ENCODE results near the gene CCT3. TPM values are rescaled to one million over a fixed set of nuclear protein-coding genes. Genes with fewer than 3 reads are reported as not detected.
"Not testable (repeated sequence)": the region's sequence is repeated elsewhere in the genome, so short reads cannot be mapped to it uniquely, and the experiment has no call there.

The CCT3 gene
- total RNA-seq, 1 experiment from 2014 or later, result 520 TPM

DNA sequence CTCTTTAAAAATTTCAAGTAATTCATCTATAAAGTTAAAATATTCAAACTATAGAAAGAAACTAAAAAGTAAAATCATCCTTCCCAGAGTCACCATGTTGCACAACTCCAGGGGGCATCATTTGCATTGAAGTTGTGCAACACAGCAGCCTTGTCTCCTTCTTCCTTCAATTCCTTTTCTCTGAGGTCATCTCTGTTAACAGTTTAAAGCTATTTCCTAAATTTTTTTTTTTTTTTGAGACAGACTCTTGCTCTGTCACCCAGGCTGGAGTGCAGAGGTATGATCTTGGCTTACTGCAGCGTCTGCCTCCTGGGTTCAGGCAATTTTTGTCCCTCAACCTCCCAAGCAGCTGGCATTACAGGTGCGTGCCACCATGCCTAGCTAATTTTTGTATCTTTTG, 38.1 kb upstream of the CCT3 start:
- Histone ChIP-seq H3K4me3 (no peak overlapping the region), H3K4me1 (replicated peaks) (no peaks in the 10 kb centered on the region), H3K9me3 (replicated peaks) (no peaks in the 10 kb centered on the region), H3K27ac (no peak overlapping the region), H3K27me3 (replicated peaks) (peaks cover 10% of the 10 kb centered on the region), H3K36me3 (no peaks in the 10 kb centered on the region)
- no peak for DNase-seq (ENCODE audit: low read depth in 1 of 2, low spot score in 2 of 2)

DNA sequence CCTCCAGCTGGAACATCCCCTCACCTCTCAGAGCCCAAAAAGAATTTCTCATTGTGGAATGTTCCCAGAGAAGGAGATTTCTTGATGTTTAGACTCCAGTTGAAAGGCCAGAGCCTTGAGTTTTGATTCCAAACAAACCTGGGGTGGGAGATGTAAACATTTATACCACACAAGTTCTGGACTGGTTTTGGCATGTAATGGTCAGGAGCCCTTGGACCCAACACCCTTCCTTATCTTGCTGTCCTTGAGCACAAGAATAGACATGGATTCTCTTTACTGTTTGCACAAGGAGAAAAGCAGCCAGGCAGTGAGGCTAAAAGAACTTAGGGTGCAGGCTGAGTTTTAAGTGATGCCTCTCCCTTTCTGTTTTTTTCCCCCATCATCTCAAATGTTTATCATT, 35.5 kb upstream of the CCT3 start:
- H3K36me3 ChIP-seq, result no peaks in the 10 kb centered on the region
- peaks cover 6% of the 10 kb centered on the region; the same call in 1 of the 2 replicates for H3K4me1 ChIP-seq (replicated peaks)
- peaks cover 25% of the 10 kb centered on the region for H3K27me3 ChIP-seq (replicated peaks)
- no peak overlapping the region for H3K4me3 ChIP-seq
- no peak for DNase-seq (ENCODE audit: low read depth in 1 of 2, low spot score in 2 of 2)
- no peaks in the 10 kb centered on the region for H3K9me3 ChIP-seq (replicated peaks)
- no peak overlapping the region for H3K27ac ChIP-seq

DNA sequence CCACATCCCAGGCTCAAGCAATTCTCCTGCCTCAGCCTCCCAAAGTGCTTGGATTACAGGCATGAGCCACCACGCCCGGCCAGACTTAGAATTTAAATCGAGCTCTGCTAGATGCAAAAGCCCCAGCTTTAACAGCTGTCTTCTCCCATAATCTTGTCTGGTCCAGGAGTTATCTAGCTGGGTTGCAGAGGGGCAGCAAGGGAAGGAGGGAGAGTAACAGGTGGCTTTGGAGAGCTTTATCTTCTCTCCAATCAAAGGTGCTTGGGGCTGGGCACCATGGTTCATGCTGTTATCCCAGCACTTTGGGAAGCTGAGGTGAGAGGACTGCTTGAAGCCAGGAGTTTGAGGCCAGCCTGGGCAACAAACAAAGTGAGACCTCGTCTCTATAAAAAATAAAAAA, 34.8 kb upstream of the CCT3 start:
- Histone ChIP-seq H3K27ac (no peak overlapping the region), H3K4me1 (replicated peaks) (peaks cover 6% of the 10 kb centered on the region; the same call in 1 of the 2 replicates), H3K36me3 (no peaks in the 10 kb centered on the region), H3K27me3 (replicated peaks) (peaks cover 32% of the 10 kb centered on the region), H3K9me3 (replicated peaks) (no peaks in the 10 kb centered on the region), H3K4me3 (no peak overlapping the region)
- DNase-seq (ENCODE audit: low read depth in 1 of 2, low spot score in 2 of 2), result no peak

DNA sequence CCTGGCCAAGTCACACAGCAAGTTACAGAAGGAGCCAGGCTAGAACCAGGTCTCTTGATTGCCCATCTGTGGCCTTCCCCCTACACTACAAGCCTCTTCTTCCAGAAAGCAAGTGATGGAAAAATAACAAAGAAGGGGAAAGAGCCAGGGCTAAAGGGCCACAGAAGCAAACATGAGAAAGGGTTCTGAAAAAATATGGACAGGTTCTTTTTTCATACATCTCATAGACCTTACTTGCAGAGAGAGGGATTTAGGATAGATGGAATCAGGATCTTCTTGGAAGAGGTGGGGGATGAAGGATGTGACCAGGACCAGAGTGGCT, 34.1 kb upstream of the CCT3 start:
- H3K36me3 ChIP-seq, result no peaks in the 10 kb centered on the region
- H3K9me3 ChIP-seq (replicated peaks), result no peaks in the 10 kb centered on the region
- H3K4me1 ChIP-seq (replicated peaks), result peaks cover 6% of the 10 kb centered on the region; the same call in 1 of the 2 replicates
- H3K4me3 ChIP-seq, result no peak overlapping the region
- H3K27me3 ChIP-seq (replicated peaks), result peaks cover 33% of the 10 kb centered on the region
- no peak for DNase-seq (ENCODE audit: low read depth in 1 of 2, low spot score in 2 of 2)
- no peak overlapping the region for H3K27ac ChIP-seq

DNA sequence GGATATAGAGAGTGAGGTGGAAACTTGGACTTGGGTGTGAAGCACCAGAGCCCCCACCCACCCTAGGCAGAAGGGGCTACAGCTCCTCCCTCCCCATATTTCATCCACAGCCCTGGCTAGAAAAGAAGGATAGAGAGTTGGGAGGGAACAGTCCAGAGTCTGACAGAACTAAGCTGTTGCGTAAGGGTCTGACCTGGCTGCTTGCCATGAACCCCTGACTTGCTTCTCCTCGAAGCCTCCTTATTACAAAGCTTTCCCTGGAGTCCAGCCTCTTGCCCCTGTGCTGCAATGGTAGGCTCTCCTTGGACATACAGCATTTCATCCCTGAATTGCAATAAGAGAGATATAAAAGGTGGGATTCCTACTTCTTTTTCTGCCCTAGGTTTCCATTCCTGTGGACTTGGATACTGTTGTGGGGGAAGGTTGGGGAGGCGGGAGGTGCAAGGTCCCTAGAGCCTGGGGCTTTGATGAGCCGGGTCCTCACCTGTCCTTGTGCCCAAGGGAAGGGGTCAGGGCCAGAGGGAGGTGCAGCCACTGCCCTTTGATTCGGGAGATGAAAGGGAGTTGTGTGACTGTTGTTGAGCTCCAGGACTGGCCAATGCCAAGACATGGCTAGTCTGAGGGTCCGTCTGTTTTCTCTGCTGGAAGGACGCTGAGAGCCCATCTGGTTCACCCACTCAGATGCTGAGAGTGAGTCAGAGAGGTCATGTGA, 33.6 kb upstream of the CCT3 start:
- Histone ChIP-seq H3K4me3 (no peak overlapping the region), H3K36me3 (no peaks in the 10 kb centered on the region), H3K4me1 (replicated peaks) (peaks cover 6% of the 10 kb centered on the region; the same call in 1 of the 2 replicates), H3K27me3 (replicated peaks) (peaks cover 33% of the 10 kb centered on the region), H3K9me3 (replicated peaks) (no peaks in the 10 kb centered on the region), H3K27ac (no peak overlapping the region)
- DNase-seq (ENCODE audit: low read depth in 1 of 2, low spot score in 2 of 2), result no peak

DNA sequence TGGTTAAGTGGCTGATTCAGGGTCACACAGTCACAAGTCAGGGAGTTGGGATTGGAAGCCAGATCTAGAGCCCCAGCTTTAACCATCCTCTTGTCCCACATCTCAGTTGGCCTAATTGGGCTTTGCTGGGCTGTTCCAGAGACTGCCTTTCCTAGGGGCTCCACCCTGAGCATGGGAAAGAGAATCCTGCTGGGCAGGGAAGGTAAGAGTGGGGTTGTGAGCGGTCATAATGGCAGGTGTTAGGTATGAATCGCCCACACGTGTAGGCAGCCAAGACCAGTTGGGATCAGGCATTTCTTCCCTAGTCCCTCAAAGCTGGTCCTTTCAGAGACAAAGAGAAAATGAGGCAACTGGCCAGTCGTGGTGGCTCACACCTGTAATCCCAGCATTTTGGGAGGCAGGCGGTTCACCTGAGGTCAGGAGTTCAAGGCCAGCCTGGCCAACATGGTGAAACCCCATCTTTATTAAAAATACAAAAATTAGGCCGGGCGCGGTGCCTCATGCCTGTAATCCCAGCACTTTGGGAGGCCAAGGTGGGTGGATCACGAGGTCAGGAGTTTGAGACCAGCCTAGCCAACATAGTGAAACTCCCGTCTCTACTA, 31.7 kb upstream of the CCT3 start:
- H3K36me3 ChIP-seq; DNase-seq (ENCODE audit: low read depth in 1 of 2, low spot score in 2 of 2); H3K4me3 ChIP-seq; H3K27ac ChIP-seq; H3K9me3 ChIP-seq (replicated peaks); H3K4me1 ChIP-seq (replicated peaks): not testable (repeated sequence)
- H3K27me3 ChIP-seq (replicated peaks), result peaks cover 37% of the 10 kb centered on the region

DNA sequence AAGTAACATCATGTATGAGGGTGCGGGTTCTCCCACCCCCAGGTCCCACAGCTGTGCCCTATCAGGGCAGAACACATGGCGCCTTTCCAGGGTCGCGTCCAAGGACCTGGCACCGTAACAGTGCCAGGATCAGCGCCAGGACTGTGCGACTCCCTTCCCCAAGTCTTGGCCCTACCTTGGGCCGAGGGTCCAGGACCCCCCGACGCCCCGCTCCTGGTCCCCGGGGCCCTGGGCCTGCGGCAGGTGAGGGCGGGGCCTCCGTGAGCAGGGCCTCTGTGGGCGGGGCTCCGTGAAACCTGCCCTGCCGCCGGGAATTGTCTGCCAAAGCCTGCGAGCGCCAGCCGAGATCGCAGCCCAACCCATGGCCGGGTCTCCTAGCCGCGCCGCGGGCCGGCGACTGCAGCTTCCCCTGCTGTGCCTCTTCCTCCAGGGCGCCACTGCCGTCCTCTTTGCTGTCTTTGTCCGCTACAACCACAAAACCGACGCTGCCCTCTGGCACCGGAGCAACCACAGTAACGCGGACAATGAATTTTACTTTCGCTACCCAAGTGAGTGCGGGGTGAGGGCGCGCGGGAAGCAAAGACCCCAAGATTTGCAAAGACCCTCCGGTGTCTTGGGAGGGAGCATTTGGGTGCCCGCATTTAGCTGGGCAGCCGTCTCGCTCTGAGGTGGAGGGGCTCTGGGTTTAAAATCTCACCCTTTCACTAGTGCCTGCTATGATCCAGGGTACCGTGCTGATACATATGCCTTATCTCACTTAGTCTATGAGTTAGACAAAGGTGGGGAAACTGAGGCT, 31.0 kb upstream of the CCT3 start, which contains the start of gene RHBG:
Gene RHBG (plus strand): TSS at position 323 of the 796 bp plus-strand sequence. CDS start 39 bp downstream, at position 362.
- no peaks in the 10 kb centered on the region for H3K9me3 ChIP-seq (replicated peaks)
- H3K27me3 ChIP-seq (replicated peaks), result peaks cover 42% of the 10 kb centered on the region
- H3K4me3 ChIP-seq, result peak within 1 kb of the TSS; percentile 9; the same call in 1 of the 2 replicates
- no peak for DNase-seq (ENCODE audit: low read depth in 1 of 2, low spot score in 2 of 2)
- H3K4me1 ChIP-seq (replicated peaks), result peaks cover 6% of the 10 kb centered on the region; the same call in 1 of the 2 replicates
- no peaks in the 10 kb centered on the region for H3K36me3 ChIP-seq
- H3K27ac ChIP-seq, result no peak within 1 kb of the TSS

DNA sequence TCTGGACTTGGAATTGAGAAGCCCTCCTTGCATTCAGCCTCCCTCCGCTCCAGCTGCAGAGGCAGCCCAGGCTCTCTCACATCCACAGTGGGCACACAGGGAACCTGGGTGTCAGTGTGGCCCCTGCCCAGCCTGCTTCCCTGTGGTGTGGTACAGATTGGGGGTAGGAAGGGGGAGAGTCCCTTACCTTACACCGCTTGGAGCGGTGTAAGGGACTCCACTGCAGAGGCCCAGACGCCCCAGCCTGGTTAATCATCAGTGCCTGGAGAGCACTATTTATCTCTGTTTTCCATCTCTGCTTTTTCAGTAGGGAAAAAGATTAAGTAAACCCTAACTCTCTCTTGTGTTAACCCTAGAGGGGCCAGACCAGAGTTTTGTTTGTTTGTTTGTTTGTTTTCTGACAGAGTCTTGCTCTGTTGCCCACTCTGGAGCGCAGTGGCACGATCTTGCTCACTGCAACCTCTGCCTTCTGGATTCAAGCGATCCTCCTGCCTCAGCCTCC, 30.1 kb upstream of the CCT3 start:
- Histone ChIP-seq H3K36me3 (no peaks in the 10 kb centered on the region), H3K4me1 (replicated peaks) (peaks cover 6% of the 10 kb centered on the region; the same call in 1 of the 2 replicates), H3K9me3 (replicated peaks) (no peaks in the 10 kb centered on the region), H3K4me3 (no peak overlapping the region), H3K27me3 (replicated peaks) (peaks cover 39% of the 10 kb centered on the region), H3K27ac (no peak overlapping the region)
- no peak for DNase-seq (ENCODE audit: low read depth in 1 of 2, low spot score in 2 of 2)

DNA sequence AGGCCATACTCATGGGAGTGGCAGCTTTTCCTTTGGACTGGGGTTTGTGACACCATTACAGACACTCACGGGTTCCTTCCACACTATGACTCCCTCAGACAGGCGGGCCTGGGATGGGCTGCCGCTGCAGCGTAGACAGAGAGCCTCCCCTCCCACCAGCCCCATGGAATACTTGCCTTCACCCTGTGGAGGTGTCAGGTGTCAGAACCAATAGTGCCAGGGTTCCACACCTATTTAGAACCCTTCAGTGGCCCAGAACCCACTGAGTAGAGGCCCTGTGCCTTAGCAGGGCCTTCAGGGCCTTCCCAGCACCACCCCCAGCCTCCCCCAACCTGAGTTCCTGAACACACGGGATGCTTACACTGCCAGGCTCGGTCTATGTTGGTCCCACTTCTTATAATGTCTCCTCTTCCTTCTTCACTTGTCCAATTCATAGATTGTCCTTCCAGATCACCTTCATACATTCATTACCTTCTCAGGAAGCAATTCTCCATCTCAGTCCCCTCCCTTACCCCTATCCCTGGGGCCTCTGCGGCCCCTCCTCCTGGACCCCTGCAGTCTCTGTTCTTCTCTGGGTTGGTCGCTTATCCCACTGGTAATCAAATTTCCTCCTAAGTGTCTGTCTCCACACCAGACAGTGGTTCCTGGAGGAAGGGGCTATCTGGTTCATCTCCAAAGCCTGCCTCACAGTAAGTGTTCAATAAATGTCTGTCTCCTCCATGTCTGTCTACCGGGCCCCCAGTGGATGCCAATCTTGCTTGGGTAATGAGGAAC, 29.5 kb upstream of the CCT3 start:
- Histone ChIP-seq H3K4me1 (replicated peaks) (peaks cover 6% of the 10 kb centered on the region; the same call in 1 of the 2 replicates), H3K27ac (no peak overlapping the region), H3K36me3 (no peaks in the 10 kb centered on the region), H3K27me3 (replicated peaks) (peaks cover 39% of the 10 kb centered on the region), H3K4me3 (no peak overlapping the region), H3K9me3 (replicated peaks) (no peaks in the 10 kb centered on the region)
- no peak for DNase-seq (ENCODE audit: low read depth in 1 of 2, low spot score in 2 of 2)

DNA sequence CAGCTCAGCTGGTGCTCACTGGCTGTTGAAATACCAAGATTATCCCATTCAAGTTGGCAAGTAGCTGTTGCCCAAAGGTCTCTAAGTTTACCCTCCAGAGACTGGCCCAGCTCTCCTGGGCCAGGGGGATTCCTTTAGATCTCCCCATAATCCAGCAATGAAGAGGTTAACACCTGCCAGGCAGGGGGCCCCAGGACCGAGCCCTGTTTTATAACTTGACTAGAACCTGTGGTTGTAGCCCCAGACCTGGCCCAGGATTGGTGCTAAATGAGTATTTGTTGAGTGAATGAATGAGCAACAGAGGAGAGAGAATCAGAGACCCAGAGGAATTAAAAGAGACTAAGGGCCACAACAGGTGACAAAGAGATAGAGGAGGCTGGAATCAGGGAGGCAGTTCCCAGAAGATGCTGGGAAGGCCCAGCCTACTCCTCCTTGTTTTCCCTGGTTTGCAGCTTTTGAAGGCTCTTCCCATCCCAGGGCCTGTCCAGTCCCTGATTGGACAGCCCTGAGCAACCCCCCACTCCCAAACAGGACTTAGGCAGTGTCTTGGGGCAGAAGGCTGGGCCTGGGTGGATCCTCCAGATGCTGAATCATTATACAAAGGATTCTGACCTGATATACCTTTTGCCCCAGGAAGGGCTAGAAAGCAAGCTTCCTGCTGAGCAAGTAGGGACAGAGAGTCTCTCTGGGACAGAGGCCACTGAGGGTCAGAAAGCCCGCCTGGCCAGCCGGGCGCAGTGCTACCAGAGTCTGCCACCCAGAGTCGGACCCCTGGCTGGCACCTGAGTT, 28.5 kb upstream of the CCT3 start:
- Histone ChIP-seq H3K27me3 (replicated peaks) (peaks cover 34% of the 10 kb centered on the region), H3K27ac (no peak overlapping the region), H3K36me3 (no peaks in the 10 kb centered on the region), H3K9me3 (replicated peaks) (no peaks in the 10 kb centered on the region), H3K4me1 (replicated peaks) (peaks cover 6% of the 10 kb centered on the region; the same call in 1 of the 2 replicates), H3K4me3 (no peak overlapping the region)
- no peak for DNase-seq (ENCODE audit: low read depth in 1 of 2, low spot score in 2 of 2)

DNA sequence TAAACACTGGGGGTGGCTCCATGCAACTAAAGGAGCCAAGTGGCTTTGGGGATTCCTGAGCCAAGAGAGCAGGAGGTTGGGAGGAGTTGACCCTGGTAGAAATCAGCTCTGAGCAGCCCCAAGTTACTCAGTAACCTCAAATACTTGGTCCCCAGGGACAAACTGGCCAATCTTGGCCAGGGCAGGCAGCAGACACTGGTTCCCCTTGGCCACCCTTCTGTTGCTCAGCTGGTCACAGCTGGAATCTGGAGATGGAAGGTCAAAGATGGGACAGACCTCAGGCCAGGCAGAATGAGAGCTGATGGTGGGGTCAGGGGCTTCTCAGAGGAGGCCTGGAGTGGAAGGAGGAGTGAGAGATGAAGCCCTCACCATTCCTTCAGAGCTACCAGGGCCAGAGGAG, 27.7 kb upstream of the CCT3 start:
- peaks cover 6% of the 10 kb centered on the region; the same call in 1 of the 2 replicates for H3K4me1 ChIP-seq (replicated peaks)
- no peaks in the 10 kb centered on the region for H3K36me3 ChIP-seq
- no peak overlapping the region for H3K4me3 ChIP-seq
- no peaks in the 10 kb centered on the region for H3K9me3 ChIP-seq (replicated peaks)
- peaks cover 34% of the 10 kb centered on the region for H3K27me3 ChIP-seq (replicated peaks)
- DNase-seq (ENCODE audit: low read depth in 1 of 2, low spot score in 2 of 2), result no peak
- no peak overlapping the region for H3K27ac ChIP-seq

DNA sequence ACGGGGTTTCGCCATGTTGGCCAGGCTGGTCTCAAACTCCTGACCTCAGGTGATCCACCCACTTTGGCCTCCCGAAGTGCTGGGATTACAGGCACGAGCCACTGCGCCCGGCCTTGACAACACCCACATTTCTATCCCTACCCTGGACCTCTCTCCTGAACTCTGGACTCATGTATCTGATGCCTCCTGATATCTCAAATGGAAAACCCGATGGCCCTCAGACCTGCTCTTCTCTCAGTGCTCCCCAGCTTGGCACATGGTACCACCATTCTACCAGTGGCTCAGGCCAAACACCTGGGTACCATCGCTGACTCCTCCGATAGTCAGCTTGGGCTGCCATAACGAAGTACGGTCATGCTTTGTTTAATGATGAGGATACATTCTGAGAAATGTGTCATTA, 22.4 kb upstream of the CCT3 start:
- Histone ChIP-seq H3K27me3 (replicated peaks) (peaks cover 47% of the 10 kb centered on the region), H3K4me3 (no peak overlapping the region), H3K27ac (no peak overlapping the region), H3K4me1 (replicated peaks) (no peaks in the 10 kb centered on the region), H3K9me3 (replicated peaks) (no peaks in the 10 kb centered on the region), H3K36me3 (no peaks in the 10 kb centered on the region)
- DNase-seq (ENCODE audit: low read depth in 1 of 2, low spot score in 2 of 2), result no peak

DNA sequence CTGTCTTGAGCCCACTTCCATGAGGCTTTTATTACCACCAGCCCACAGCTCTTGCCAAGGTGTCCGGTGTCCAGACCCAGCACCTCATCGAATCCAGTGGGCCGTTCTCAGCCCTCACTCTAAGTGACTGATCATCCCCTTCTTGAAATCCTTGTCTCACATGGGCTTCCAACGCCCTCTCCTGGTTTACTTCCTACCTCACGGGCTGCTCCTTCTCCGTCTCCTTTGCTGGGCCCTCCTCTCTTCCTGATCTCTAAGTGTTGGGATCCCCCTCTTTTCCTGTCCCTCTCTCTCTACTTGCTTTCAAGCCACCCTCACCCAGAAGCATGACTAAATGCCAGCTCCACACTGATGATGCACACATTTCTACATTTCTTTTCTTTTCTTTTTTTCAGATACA, 21.9 kb upstream of the CCT3 start:
- no peak for DNase-seq (ENCODE audit: low read depth in 1 of 2, low spot score in 2 of 2)
- H3K27ac ChIP-seq, result no peak overlapping the region
- H3K4me3 ChIP-seq, result no peak overlapping the region
- H3K4me1 ChIP-seq (replicated peaks), result no peaks in the 10 kb centered on the region
- peaks cover 45% of the 10 kb centered on the region for H3K27me3 ChIP-seq (replicated peaks)
- no peaks in the 10 kb centered on the region for H3K36me3 ChIP-seq
- H3K9me3 ChIP-seq (replicated peaks), result no peaks in the 10 kb centered on the region

All from SJSA1 (cell line).